Mesothelial cell of epicardium (in vitro differentiated cells): ENCODE data around the gene IDUA. TPM values are rescaled to one million over a fixed set of nuclear protein-coding genes. Genes with fewer than 3 reads are reported as not detected.
"Not testable (repeated sequence)": the region's sequence is repeated elsewhere in the genome, so short reads cannot be mapped to it uniquely, and the experiment has no call there.

Source experiments
- DNase-seq, 2 experiments: peaks; one replicate each; pipeline ENCODE4 v3.0.0; 2021; ENCODE audit warnings: low spot score in 2 of 2; ENCODE audit not compliant: unreplicated experiment in 2 of 2
- H3K27ac Mint-ChIP-seq: 2 replicates; pipeline ENCODE4 v1.8.0; 2021; ENCODE audit warnings: mixed read lengths
- H3K27me3 Mint-ChIP-seq: 2 replicates; pipeline ENCODE4 v1.8.0; 2021; ENCODE audit warnings: low read depth, mixed read lengths
- H3K36me3 Mint-ChIP-seq: 2 replicates; pipeline ENCODE4 v1.8.0; 2021; ENCODE audit warnings: mixed read lengths
- H3K4me1 Mint-ChIP-seq: 2 replicates; pipeline ENCODE4 v1.8.0; 2021; ENCODE audit warnings: mixed read lengths
- H3K4me3 Mint-ChIP-seq: 2 replicates; pipeline ENCODE4 v1.8.0; 2021; ENCODE audit warnings: mild to moderate bottlenecking, moderate library complexity, mixed read lengths
- H3K9me3 Mint-ChIP-seq: 2 replicates; pipeline ENCODE4 v1.8.0; 2021; ENCODE audit warnings: mixed read lengths
- total RNA-seq: library from RNA; stranded (reverse); gene quantifications from 3 replicates; pipeline ENCODE4 v1.2.1, GENCODE V29; 2021
- TF ChIP-seq, protein P1 (sequence below): fragments of 200-600 bp; sonication (generic); IDR thresholded peaks from one replicate; pipeline ENCODE4 v1.5.0; 2021; ENCODE audit warnings: antibody characterized with exemption; ENCODE audit not compliant: unreplicated experiment

Gene IDUA
- total RNA-seq, 1 donor from 2014 or later, result 68.6 TPM

GRCh38 chr4:996030-996996 is 9.5 kb downstream of the IDUA start:
- DNase-seq, result no peak
- Mint-ChIP-seq H3K4me1 (no peaks in the 10 kb centered on the region), H3K36me3 (no peaks in the 10 kb centered on the region), H3K27me3 (peaks cover 51% of the 10 kb centered on the region), H3K27ac (no peak overlapping the region), H3K4me3 (peak overlapping the region; percentile 17), H3K9me3 (no peaks in the 10 kb centered on the region)
- TF ChIP-seq, protein P1, sequence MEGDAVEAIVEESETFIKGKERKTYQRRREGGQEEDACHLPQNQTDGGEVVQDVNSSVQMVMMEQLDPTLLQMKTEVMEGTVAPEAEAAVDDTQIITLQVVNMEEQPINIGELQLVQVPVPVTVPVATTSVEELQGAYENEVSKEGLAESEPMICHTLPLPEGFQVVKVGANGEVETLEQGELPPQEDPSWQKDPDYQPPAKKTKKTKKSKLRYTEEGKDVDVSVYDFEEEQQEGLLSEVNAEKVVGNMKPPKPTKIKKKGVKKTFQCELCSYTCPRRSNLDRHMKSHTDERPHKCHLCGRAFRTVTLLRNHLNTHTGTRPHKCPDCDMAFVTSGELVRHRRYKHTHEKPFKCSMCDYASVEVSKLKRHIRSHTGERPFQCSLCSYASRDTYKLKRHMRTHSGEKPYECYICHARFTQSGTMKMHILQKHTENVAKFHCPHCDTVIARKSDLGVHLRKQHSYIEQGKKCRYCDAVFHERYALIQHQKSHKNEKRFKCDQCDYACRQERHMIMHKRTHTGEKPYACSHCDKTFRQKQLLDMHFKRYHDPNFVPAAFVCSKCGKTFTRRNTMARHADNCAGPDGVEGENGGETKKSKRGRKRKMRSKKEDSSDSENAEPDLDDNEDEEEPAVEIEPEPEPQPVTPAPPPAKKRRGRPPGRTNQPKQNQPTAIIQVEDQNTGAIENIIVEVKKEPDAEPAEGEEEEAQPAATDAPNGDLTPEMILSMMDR, result no peak

GRCh38 chr4:996997-997374 is 10.1 kb downstream of the IDUA start:
- no peaks in the 10 kb centered on the region for H3K36me3 Mint-ChIP-seq
- no peak for DNase-seq
- H3K4me3 Mint-ChIP-seq, result peak overlapping the region; percentile 17
- H3K4me1 Mint-ChIP-seq, result no peaks in the 10 kb centered on the region
- TF ChIP-seq, protein P1, result no peak
- no peak overlapping the region for H3K27ac Mint-ChIP-seq
- peaks cover 58% of the 10 kb centered on the region for H3K27me3 Mint-ChIP-seq
- no peaks in the 10 kb centered on the region for H3K9me3 Mint-ChIP-seq

DNA sequence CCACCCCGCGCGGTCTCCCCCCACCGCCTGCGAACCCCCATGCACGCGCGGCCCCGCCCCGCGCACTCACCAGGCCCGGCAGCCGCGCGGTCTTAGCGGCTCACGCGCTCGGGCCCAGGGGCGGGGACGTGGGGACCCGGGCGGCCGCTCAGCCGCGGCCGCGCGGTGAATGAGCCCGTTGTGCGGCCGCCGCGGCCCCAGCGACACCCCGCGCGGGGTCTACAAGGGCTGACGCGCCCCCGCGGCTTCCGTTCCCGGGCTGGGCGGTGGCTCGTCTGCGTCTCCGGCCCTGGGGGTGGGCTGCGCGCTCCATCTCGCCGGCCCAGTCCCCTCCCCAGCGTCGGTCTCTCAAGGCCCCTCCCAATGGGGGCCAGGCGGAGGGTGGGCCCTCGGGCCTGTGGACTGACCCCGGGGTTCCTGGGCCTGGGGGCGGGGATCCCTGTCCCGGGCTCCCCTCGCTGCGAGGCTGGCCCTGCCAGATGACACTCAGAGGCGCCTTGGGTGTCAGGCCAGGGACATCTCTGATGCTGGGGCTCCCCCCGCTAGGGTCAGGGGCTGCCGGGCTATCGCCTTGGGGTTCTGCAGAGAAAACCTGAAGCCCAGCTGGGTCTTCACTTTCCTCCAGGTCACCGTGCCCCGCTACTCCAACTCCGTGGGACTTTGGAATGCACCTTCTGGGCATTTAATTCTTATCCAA is 10.7 kb downstream of the IDUA start:
- Mint-ChIP-seq H3K27me3 (peaks cover 61% of the 10 kb centered on the region), H3K27ac (no peak overlapping the region), H3K4me3 (no peak overlapping the region), H3K9me3 (no peaks in the 10 kb centered on the region), H3K36me3 (no peaks in the 10 kb centered on the region), H3K4me1 (peaks cover 2% of the 10 kb centered on the region)
- no peak for DNase-seq
- TF ChIP-seq, protein P1, result no peak

GRCh38 chr4:998096-998691 is 11.3 kb downstream of the IDUA start:
- Mint-ChIP-seq H3K4me1 (peaks cover 2% of the 10 kb centered on the region), H3K27me3 (peaks cover 61% of the 10 kb centered on the region), H3K27ac (no peak overlapping the region), H3K4me3 (no peak overlapping the region), H3K9me3 (no peaks in the 10 kb centered on the region), H3K36me3 (no peaks in the 10 kb centered on the region)
- DNase-seq, result no peak
- TF ChIP-seq, protein P1, result no peak

DNA sequence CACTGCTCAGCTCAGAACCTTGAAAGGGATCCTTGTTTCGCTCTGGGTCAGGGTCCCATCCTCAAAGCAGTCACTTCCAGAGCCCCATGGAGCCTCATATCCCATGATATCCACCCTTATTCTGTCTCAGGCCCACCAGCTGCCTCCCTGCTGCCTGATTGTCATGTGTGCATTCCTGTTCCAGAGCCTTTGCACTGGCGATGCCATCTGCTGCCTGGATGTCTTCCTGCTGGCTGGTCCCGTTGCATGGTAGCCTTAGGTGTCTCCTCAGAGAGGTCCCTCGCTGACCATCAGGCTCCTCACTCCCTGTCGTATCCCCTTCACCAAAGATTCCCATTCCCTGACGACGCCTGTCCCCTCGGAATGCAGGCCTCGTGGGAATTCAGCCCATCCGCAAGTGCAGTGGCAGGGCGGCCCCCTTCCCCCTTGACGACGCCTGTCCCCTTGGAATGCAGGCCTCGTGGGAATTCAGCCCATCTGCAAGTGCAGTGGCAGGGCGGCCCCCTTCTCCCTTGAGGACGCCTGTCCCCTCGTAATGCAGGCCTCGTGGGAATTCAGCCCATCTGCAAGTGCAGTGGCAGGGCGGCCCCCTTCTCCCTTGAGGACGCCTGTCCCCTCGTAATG is 12.5 kb downstream of the IDUA start:
- not testable (repeated sequence) for H3K27ac Mint-ChIP-seq

More for the DNA sequence above, 12.5 kb downstream of the IDUA start:
- not testable (repeated sequence) for H3K4me3 Mint-ChIP-seq, H3K9me3 Mint-ChIP-seq, H3K4me1 Mint-ChIP-seq, DNase-seq, H3K36me3 Mint-ChIP-seq
- H3K27me3 Mint-ChIP-seq, result peaks cover 72% of the 10 kb centered on the region
